GM13977 (cell line): ENCODE measurements around the gene FMN1.

Experiments
- DNase-seq: peaks from one replicate; pipeline ENCODE4 v3.0.0; 2012; ENCODE audit warnings: low spot score
- in situ Hi-C: fragments of 300-500 bp; cut with MboI; formaldehyde crosslinking; loops from one replicate; pipeline ENCODE4 v1.12.0; 2022; ENCODE audit warnings: low sequenced_read_pairs, low pct_unique_long_range_greater_than_20kb, mixed read lengths, inconsistent platforms; ENCODE audit not compliant: unreplicated experiment
- TF ChIP-seq, protein P1 (sequence below): IDR thresholded peaks from 2 replicates; pipeline ENCODE4 v1.5.1; 2012; ENCODE audit warnings: mild to moderate bottlenecking, control low read depth; ENCODE audit not compliant: insufficient read depth; ENCODE audit errors: extremely low read depth, missing control alignments

The FMN1 gene

DNA sequence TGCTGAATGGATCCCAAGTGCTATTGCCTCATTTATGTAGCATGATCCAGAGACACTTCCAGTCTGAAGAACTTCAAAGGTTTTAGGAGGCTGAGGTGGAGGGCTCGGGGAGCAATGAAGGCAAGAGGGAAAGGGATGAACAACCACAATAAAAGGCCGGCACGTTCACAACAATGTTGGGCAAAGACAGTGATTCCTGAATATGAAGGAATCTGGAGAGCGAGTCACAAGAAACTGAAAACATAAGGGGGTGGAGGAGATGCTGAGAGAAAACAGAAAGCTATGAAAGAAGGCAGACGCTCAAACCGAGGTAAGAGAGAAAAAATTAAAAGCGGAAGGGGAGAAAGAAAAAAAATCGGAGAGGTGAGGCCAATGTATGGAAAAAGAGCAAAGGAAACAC is 356.6 kb downstream of the FMN1 start:
- in situ Hi-C loops = loop anchor here (25.0 kb wide), 1 partner anchor 176 kb away; no protein-coding TSS in a partner anchor
- no peak for DNase-seq
- TF ChIP-seq, protein P1, sequence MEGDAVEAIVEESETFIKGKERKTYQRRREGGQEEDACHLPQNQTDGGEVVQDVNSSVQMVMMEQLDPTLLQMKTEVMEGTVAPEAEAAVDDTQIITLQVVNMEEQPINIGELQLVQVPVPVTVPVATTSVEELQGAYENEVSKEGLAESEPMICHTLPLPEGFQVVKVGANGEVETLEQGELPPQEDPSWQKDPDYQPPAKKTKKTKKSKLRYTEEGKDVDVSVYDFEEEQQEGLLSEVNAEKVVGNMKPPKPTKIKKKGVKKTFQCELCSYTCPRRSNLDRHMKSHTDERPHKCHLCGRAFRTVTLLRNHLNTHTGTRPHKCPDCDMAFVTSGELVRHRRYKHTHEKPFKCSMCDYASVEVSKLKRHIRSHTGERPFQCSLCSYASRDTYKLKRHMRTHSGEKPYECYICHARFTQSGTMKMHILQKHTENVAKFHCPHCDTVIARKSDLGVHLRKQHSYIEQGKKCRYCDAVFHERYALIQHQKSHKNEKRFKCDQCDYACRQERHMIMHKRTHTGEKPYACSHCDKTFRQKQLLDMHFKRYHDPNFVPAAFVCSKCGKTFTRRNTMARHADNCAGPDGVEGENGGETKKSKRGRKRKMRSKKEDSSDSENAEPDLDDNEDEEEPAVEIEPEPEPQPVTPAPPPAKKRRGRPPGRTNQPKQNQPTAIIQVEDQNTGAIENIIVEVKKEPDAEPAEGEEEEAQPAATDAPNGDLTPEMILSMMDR = no peak

DNA sequence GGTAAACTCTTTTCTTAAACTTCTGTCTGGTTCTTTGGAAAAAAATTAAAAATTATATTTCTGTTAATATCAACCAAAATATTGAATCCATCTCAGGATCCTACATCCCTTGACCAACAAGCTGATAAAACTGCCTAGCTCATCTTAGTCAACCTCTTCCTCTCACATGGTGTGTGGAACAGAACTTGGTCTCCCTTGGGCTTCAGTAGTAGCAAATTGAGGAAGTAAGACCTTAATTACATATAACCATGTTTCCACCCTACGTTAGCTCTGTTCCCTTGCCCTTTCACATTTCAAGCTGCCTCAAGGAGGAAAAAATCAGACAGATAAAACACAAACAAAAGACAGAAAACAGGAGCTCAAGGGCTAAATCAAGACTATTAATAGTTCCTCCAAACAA is 360.4 kb downstream of the FMN1 start:
- no peak for DNase-seq
- in situ Hi-C loops = loop anchor here (25.0 kb wide), 1 partner anchor 172 kb away; no protein-coding TSS in a partner anchor
- TF ChIP-seq, protein P1 = no peak

DNA sequence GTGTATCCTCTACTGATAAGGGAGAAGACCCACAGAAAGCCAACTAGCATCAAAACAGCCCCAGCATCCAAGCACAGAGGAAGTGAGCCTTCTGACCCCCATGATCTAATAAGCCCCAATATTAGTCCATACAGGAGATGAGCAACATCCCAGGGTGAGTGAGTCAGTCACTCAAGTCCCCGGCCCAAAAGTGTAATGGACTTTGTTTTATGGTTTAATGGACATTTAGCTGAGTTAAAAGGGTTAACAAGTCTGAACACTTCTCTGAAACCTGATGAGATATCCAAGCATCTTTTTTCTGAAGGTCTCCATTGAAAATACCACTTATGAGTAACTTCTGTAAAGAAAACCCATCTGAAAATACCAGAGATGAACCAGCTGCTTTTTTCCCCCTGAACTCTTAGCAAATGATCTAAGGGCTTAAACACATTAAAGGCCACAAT is 361.1 kb downstream of the FMN1 start:
- DNase-seq = no peak
- in situ Hi-C loops = loop anchor here (25.0 kb wide), 1 partner anchor 171 kb away; no protein-coding TSS in a partner anchor
- TF ChIP-seq, protein P1 = no peak

DNA sequence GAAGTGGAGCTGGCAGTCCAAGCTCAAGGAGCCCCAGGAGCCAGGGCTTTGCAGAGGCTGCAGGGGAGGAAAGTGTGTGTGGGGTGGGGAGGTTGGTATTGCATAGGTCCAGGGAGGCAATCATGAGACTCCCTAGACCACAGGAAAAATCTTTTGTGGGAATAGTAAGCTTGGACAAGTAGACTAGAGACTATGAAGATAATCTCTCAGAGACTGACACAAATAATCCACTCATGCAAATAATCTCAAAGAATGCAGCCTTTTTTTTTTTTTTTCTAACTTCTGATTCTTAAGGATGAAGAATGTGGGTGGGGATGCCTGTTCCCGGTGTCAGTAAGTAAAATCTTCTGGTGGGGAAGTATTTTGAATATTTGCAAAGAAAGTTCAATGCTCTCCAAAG is 363.0 kb downstream of the FMN1 start:
- TF ChIP-seq, protein P1 = no peak
- DNase-seq = no peak
- in situ Hi-C loops = loop anchor here (25.0 kb wide), 1 partner anchor 169 kb away; no protein-coding TSS in a partner anchor

DNA sequence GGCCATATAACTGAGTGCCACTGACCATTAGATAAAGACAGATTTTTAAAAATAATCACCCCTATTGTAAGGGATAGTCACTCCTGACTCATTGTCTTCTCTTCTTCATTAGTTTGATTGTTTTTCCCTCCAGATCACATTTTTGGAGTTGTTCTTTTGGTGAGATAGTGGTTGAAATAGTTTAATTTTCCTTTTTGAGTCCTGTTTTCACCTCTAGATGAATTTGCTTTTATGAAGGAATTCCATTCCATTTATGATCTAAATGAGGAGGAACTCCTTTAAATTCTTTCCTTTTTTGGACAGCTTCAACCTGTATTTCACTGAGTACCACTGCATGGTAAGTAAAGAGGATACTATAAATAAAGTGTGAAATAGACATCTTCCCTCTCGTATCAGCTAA is 364.3 kb downstream of the FMN1 start:
- no peak for DNase-seq
- in situ Hi-C loops = loop anchor here (25.0 kb wide), 1 partner anchor 168 kb away; no protein-coding TSS in a partner anchor
- TF ChIP-seq, protein P1 = no peak

DNA sequence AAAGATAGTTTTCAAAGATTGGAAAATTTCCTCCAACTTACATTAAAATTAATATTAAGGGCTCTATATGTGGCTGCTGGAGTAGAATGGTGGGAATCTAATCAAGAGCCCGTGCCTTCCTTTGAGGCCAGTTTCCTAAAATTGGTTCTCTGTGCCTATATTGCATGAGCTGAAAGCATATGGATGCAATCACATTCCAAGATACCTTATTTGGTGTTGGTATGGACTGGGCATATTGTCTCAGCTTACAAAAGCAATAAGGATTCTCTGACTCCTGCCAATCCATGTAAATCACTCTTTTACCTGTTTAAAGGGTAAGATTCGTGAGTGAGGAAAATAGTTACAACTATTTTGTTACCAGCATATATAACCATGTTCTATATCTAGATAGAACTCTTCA is 365.1 kb downstream of the FMN1 start:
- DNase-seq = no peak
- in situ Hi-C loops = loop anchor here (25.0 kb wide), 1 partner anchor 167 kb away; no protein-coding TSS in a partner anchor
- TF ChIP-seq, protein P1 = no peak
